Fibroblast of mammary gland (primary cell): Measurements from ENCODE around the gene THBS1.

Experiments used
- DNase-seq: peaks from one replicate; pipeline ENCODE4 v3.0.0-alpha.2; 2010; ENCODE audit warnings: low read depth
- H3K4me3 ChIP-seq: 2 replicates; pipeline ENCODE4 v1.5.1; 2011; ENCODE audit warnings: low read depth, mild to moderate bottlenecking, low read length, moderate library complexity; ENCODE audit not compliant: control insufficient read depth
- CTCF ChIP-seq: conservative IDR thresholded peaks from 2 replicates; pipeline ENCODE4 v1.5.1; 2011; ENCODE audit warnings: low read depth, low read length, inconsistent platforms; ENCODE audit not compliant: control insufficient read depth, insufficient read depth

The THBS1 gene

DNA sequence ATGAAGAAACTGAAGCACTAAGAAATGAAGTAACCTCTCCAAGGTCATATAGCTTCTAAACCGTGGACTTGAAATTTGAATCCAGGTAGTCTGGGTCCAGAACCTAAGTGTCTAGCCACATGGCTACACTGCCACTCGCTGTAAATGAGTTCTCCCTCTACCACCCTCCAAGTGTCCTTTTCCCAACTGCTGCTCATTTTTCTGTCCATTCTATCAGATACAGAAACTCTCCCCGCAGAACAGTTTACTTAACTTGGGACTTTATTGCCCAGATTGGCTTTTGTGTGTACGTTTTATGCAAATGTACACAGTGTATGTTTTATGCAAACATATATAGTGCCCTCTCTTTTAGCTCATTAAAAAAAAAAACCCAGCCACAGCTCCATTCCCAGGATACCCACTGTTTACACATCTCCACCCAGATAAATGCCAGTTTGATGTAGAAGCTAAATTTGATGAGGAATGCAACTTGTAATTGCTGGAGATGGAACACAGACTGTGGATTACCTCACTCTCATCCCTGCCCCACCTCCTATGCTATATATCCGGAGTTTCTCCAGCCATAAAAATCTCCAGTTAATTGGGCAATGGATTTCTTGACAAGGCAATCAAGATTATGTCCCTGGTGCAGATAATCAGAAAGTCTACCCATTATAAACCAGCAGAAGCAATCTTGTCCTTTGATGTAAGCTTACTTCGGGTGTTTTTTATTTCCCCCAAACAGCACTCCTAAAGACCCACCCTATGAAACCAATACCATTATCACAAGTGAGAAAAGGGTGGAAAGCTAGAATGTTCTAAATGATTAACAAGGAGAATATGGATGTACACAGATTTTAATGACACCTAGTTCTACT is 42.0 kb downstream of the THBS1 start:
- H3K4me3 ChIP-seq: no peak overlapping the region
- no peak for TF ChIP-seq CTCF
- DNase-seq: no peak

- H3K4me3 ChIP-seq: no peak overlapping the region
- TF ChIP-seq CTCF: no peak
- DNase-seq: no peak
Measured at GRCh38 chr15:39623529-39623931, 42.7 kb downstream of the THBS1 start.

- TF ChIP-seq CTCF: no peak
- peak; percentile 93 for DNase-seq
Measured at GRCh38 chr15:39624806-39625205, 43.9 kb downstream of the THBS1 start.

GRCh38 chr15:39625451-39625850 is 44.6 kb downstream of the THBS1 start:
- TF ChIP-seq CTCF: no peak
- no peak overlapping the region for H3K4me3 ChIP-seq
- no peak for DNase-seq

More at GRCh38 chr15:39624806-39625205, 43.9 kb downstream of the THBS1 start:
- H3K4me3 ChIP-seq: no peak overlapping the region

DNA sequence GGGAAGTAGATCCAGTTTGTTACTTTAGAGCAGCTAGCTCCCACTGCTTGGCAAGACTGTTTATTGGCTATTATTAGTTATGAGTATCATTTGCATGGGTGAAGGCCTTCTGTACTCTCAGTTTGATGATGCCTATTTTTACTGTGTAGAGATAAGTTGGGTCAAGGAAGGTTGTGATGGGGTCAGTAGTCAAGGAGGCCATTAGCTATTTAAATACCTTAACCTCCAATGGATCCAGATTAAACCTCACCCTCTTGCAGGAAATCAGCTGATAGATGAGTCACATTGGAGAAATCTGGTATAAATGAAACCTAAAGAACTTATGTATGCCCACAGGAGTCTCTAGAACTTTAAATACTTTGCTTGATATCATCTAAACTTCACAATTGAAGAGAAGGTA is 45.0 kb downstream of the THBS1 start:
- no peak overlapping the region for H3K4me3 ChIP-seq
- peak; percentile 57 for DNase-seq

DNA sequence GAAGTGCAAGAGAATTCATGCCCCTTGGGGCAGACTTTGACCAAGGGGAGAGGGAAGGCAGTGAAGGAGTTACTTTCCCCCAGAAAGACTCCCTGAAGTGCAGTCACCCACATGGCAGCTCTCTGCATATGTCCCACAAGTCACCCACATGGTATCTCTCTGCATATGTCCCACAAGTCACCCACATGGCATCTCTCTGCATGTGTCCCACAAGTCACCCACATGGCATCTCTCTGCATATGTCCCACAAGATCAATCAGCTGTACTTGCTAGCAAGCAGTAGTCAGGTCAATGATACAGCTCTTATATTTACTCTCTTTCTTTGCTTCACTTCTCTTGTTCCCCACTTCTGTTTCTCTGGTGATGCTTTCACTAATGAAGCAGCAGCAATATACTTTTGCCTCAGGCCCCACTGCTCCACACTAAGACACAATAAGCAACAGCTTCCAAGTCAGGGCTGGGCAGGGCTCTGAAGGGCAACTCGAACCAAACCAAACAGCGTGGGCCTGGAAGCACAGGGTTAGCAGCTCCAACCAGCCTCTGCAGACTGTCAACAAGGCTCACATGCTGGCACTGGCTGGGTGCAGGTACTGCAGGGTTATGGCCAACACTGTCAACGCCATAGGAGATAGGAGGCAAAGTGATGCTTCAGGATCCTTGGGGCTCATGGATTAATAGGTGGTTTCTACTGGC is 46.7 kb downstream of the THBS1 start:
- no peak for DNase-seq
- no peak overlapping the region for H3K4me3 ChIP-seq
- TF ChIP-seq CTCF: no peak

More for the DNA sequence above, 45.0 kb downstream of the THBS1 start:
- no peak for TF ChIP-seq CTCF

DNA sequence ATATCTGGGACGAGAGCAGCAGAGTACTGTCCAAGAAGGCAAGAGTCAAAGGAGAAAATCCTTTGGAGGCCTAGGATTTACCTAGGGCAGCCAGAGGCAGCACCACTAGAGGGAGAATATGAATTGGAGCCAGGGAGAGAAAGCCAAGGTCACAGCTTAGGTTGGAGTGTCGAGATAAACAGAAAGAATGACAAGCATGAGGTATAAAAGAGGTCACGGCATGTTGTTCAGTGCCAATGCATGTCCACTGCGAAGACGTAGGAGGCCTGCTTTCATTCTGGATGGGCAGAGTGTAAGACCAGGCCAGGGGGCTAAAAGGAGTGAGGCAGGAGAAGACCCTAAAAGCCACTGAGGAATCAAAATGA is 47.2 kb downstream of the THBS1 start:
- no peak for DNase-seq
- TF ChIP-seq CTCF: peak; percentile 14
- no peak overlapping the region for H3K4me3 ChIP-seq
